ENCODE data around the gene RABL6.
"Not testable (repeated sequence)": the region's sequence is repeated elsewhere in the genome, so short reads cannot be mapped to it uniquely, and the experiment has no call there.

The RABL6 gene

GRCh38 chr9:136784997-136785361 lies 22.8 kb upstream of the RABL6 start:
- no peak overlapping the region for H3K4me3 ChIP-seq (replicated peaks; ENCODE audit: insufficient read depth, low read length)
- no peak for DNase-seq (ENCODE audit: low read depth in 1 of 2, low spot score in 1 of 2)
- no peak overlapping the region for H3K27ac ChIP-seq (replicated peaks)
- no peak for TF ChIP-seq SPI1 (IDR thresholded peaks at IDR 0.05; ENCODE audit: borderline replicate concordance, low read depth)
- TF ChIP-seq REST (IDR thresholded peaks at IDR 0.05; ENCODE audit: insufficient replicate concordance, low read depth) = no peak
- no peak for TF ChIP-seq POLR2AphosphoS5 (IDR thresholded peaks at IDR 0.05; ENCODE audit: low read depth)
- no peak for TF ChIP-seq GABPA (IDR thresholded peaks at IDR 0.05; ENCODE audit: low read depth)
- TF ChIP-seq CTCF (IDR thresholded peaks at IDR 0.05; ENCODE audit: insufficient read depth, low read length) = no peak
- H3K27me3 ChIP-seq (ENCODE audit: insufficient read depth, poor library complexity, severe bottlenecking) = no peaks in the 10 kb centered on the region

GRCh38 chr9:136785565-136786355 lies 22.0 kb upstream of the RABL6 start:
- not testable (repeated sequence) for H3K27ac ChIP-seq (replicated peaks); H3K4me3 ChIP-seq (replicated peaks; ENCODE audit: insufficient read depth, low read length); DNase-seq (ENCODE audit: low read depth in 1 of 2, low spot score in 1 of 2); H3K27me3 ChIP-seq (ENCODE audit: insufficient read depth, poor library complexity, severe bottlenecking)

- no peaks in the 10 kb centered on the region for H3K27me3 ChIP-seq (ENCODE audit: insufficient read depth, poor library complexity, severe bottlenecking)
- no peak overlapping the region for H3K27ac ChIP-seq (replicated peaks)
- TF ChIP-seq REST (IDR thresholded peaks at IDR 0.05; ENCODE audit: insufficient replicate concordance, low read depth) (no peak), SPI1 (IDR thresholded peaks at IDR 0.05; ENCODE audit: borderline replicate concordance, low read depth) (no peak)
- DNase-seq (ENCODE audit: low read depth in 1 of 2, low spot score in 1 of 2) = no peak
- no peak overlapping the region for H3K4me3 ChIP-seq (replicated peaks; ENCODE audit: insufficient read depth, low read length)
Measured at GRCh38 chr9:136786451-136786850, 21.3 kb upstream of the RABL6 start.

GRCh38 chr9:136786983-136787382 lies 20.8 kb upstream of the RABL6 start:
- not testable (repeated sequence) for H3K4me3 ChIP-seq (replicated peaks; ENCODE audit: insufficient read depth, low read length); H3K27ac ChIP-seq (replicated peaks); H3K27me3 ChIP-seq (ENCODE audit: insufficient read depth, poor library complexity, severe bottlenecking); DNase-seq (ENCODE audit: low read depth in 1 of 2, low spot score in 1 of 2)

- Histone ChIP-seq H3K27ac (replicated peaks) (no peak overlapping the region), H3K4me3 (replicated peaks; ENCODE audit: insufficient read depth, low read length) (no peak overlapping the region), H3K27me3 (ENCODE audit: insufficient read depth, poor library complexity, severe bottlenecking) (no peaks in the 10 kb centered on the region)
- TF ChIP-seq POLR2AphosphoS5 (IDR thresholded peaks at IDR 0.05; ENCODE audit: low read depth) = no peak
- no peak for TF ChIP-seq GABPA (IDR thresholded peaks at IDR 0.05; ENCODE audit: low read depth)
- no peak for TF ChIP-seq REST (IDR thresholded peaks at IDR 0.05; ENCODE audit: insufficient replicate concordance, low read depth)
- TF ChIP-seq SPI1 (IDR thresholded peaks at IDR 0.05; ENCODE audit: borderline replicate concordance, low read depth) = no peak
- peak; percentile 37 for TF ChIP-seq CTCF (IDR thresholded peaks at IDR 0.05; ENCODE audit: insufficient read depth, low read length)
- peak in 1 of 2 experiments; percentile 66 for DNase-seq (ENCODE audit: low read depth in 1 of 2, low spot score in 1 of 2)
Measured at GRCh38 chr9:136787690-136788400, 19.9 kb upstream of the RABL6 start.

- not testable (repeated sequence) for H3K4me3 ChIP-seq (replicated peaks; ENCODE audit: insufficient read depth, low read length); H3K27me3 ChIP-seq (ENCODE audit: insufficient read depth, poor library complexity, severe bottlenecking); DNase-seq (ENCODE audit: low read depth in 1 of 2, low spot score in 1 of 2); H3K27ac ChIP-seq (replicated peaks)
Measured at GRCh38 chr9:136788644-136789522, 18.9 kb upstream of the RABL6 start.
